ENCODE results near the gene PRICKLE2. TPM values are rescaled to one million over a fixed set of nuclear protein-coding genes. Genes with fewer than 3 reads are reported as not detected.

PRICKLE2 gene
- total RNA-seq, 4 donors from 2014 or later, result 3.4 to 29.2 (median 12.6) TPM

- H3K4me3 ChIP-seq, result no peak overlapping the region
- peak overlapping the region; percentile 34 to 87 (median 74) for H3K27ac ChIP-seq
- H3K9me3 ChIP-seq, result no peaks in the 10 kb centered on the region
- WGBS, 2 donors, result 15 to 25% methylated on average over 7 of the region's 7 CpGs
- intact Hi-C loops (cut with DNase I), result no loop called here
- no peaks in the 10 kb centered on the region for H3K36me3 ChIP-seq
- TF ChIP-seq POLR2A (IDR thresholded peaks at IDR 0.05), result no peak
- peak in 1 of 6 experiments; percentile 8 for TF ChIP-seq CTCF (IDR thresholded peaks at IDR 0.05)
- DNase-seq, result no peak
- H3K27me3 ChIP-seq, result no peaks in the 10 kb centered on the region
- peaks cover 28 to 84% (median 74%) of the 10 kb centered on the region in 3 donors for H3K4me1 ChIP-seq
Measured at GRCh38 chr3:64188810-64189560, 36.3 kb downstream of the PRICKLE2 start.

GRCh38 chr3:64187065-64187959 is 38.0 kb downstream of the PRICKLE2 start:
- TF ChIP-seq POLR2A (IDR thresholded peaks at IDR 0.05), result no peak
- TF ChIP-seq CTCF (IDR thresholded peaks at IDR 0.05), result peak in 2 of 6 experiments; percentile 27 to 40
- Histone ChIP-seq H3K27me3 (no peaks in the 10 kb centered on the region), H3K9me3 (no peaks in the 10 kb centered on the region), H3K36me3 (no peaks in the 10 kb centered on the region), H3K4me1 (peaks cover 28 to 80% (median 74%) of the 10 kb centered on the region in 3 donors), H3K4me3 (peak overlapping the region in 1 of 4 donors; percentile 27), H3K27ac (peak overlapping the region; percentile 24 to 87 (median 74))
- 10 to 19% methylated on average over 8 to 9 of the region's 9 CpGs for WGBS, 2 donors
- intact Hi-C loops (cut with DNase I), result no loop called here
- DNase-seq, result no peak

GRCh38 chr3:64186667-64187064 is 38.6 kb downstream of the PRICKLE2 start:
- peak overlapping the region; percentile 24 to 87 (median 74) for H3K27ac ChIP-seq
- TF ChIP-seq POLR2A (IDR thresholded peaks at IDR 0.05), result no peak
- H3K4me3 ChIP-seq, result peak overlapping the region in 1 of 4 donors; percentile 27
- peaks cover 28 to 76% (median 71%) of the 10 kb centered on the region in 3 donors for H3K4me1 ChIP-seq
- intact Hi-C loops (cut with DNase I), result no loop called here
- H3K27me3 ChIP-seq, result no peaks in the 10 kb centered on the region
- 26 to 62% methylated on average over 2 of the region's 2 CpGs for WGBS, 2 donors
- no peaks in the 10 kb centered on the region for H3K36me3 ChIP-seq
- no peak for DNase-seq
- no peaks in the 10 kb centered on the region for H3K9me3 ChIP-seq

GRCh38 chr3:64185436-64185835 is 39.8 kb downstream of the PRICKLE2 start:
- 27 to 47% methylated on average over 2 of the region's 2 CpGs for WGBS, 2 donors
- H3K4me3 ChIP-seq, result no peak overlapping the region
- no peak for DNase-seq
- no peaks in the 10 kb centered on the region for H3K9me3 ChIP-seq
- peak overlapping the region in 3 of 4 donors; percentile 54 to 82 (median 60) for H3K27ac ChIP-seq
- no peaks in the 10 kb centered on the region for H3K27me3 ChIP-seq
- H3K4me1 ChIP-seq, result peaks cover 24 to 64% (median 61%) of the 10 kb centered on the region in 3 donors
- H3K36me3 ChIP-seq, result no peaks in the 10 kb centered on the region
- intact Hi-C loops (cut with DNase I), result no loop called here
- no peak for TF ChIP-seq POLR2A (IDR thresholded peaks at IDR 0.05)
- no peak for TF ChIP-seq CTCF (IDR thresholded peaks at IDR 0.05)

GRCh38 chr3:64184621-64185020 is 40.6 kb downstream of the PRICKLE2 start:
- DNase-seq, result no peak
- Histone ChIP-seq H3K9me3 (no peaks in the 10 kb centered on the region), H3K36me3 (no peaks in the 10 kb centered on the region), H3K4me1 (peaks cover 22 to 60% (median 53%) of the 10 kb centered on the region in 3 donors), H3K27me3 (no peaks in the 10 kb centered on the region), H3K27ac (peak overlapping the region in 3 of 4 donors; percentile 19 to 82 (median 54)), H3K4me3 (no peak overlapping the region)
- 34 to 46% methylated on average over 3 of the region's 3 CpGs for WGBS, 2 donors
- intact Hi-C loops (cut with DNase I), result no loop called here
- no peak for TF ChIP-seq CTCF (IDR thresholded peaks at IDR 0.05)
